Glutamatergic neuron (in vitro differentiated cells): ENCODE measurements around the gene UBE2E1. TPM values are rescaled to one million over a fixed set of nuclear protein-coding genes. Genes with fewer than 3 reads are reported as not detected.
"Not testable (repeated sequence)": the region's sequence is repeated elsewhere in the genome, so short reads cannot be mapped to it uniquely, and the experiment has no call there.

Experiments
- DNase-seq: peaks from one replicate; pipeline ENCODE4 v3.0.0; 2022
- H3K27ac Mint-ChIP-seq: one replicate; pipeline ENCODE4 v1.8.0; 2020; ENCODE audit warnings: mild to moderate bottlenecking, mixed read lengths, inconsistent platforms; ENCODE audit not compliant: unreplicated experiment
- H3K27me3 Mint-ChIP-seq: one replicate; pipeline ENCODE4 v1.8.0; 2020; ENCODE audit warnings: mild to moderate bottlenecking, moderate library complexity, mixed read lengths, inconsistent platforms; ENCODE audit not compliant: unreplicated experiment
- H3K36me3 Mint-ChIP-seq: one replicate; pipeline ENCODE4 v1.8.0; 2020; ENCODE audit warnings: mild to moderate bottlenecking, mixed read lengths, inconsistent platforms; ENCODE audit not compliant: unreplicated experiment
- H3K4me1 Mint-ChIP-seq: one replicate; pipeline ENCODE4 v1.8.0; 2020; ENCODE audit warnings: mild to moderate bottlenecking, low read depth, mixed read lengths, inconsistent platforms; ENCODE audit not compliant: unreplicated experiment
- H3K4me3 Mint-ChIP-seq: one replicate; pipeline ENCODE4 v1.8.0; 2020; ENCODE audit warnings: mild to moderate bottlenecking, mixed read lengths, inconsistent platforms; ENCODE audit not compliant: unreplicated experiment
- H3K9me3 Mint-ChIP-seq: one replicate; pipeline ENCODE4 v1.8.0; 2020; ENCODE audit warnings: mild to moderate bottlenecking, moderate library complexity, mixed read lengths, inconsistent platforms; ENCODE audit not compliant: unreplicated experiment
- total RNA-seq: library from RNA; stranded (reverse); fragmentation: NEBNext Ultra II Directional; extraction: Animal tissue kit (Norgen Biotek cat#: 25700); gene quantifications from one replicate; pipeline ENCODE4 v1.2.1, GENCODE V29; 2021; ENCODE audit not compliant: unreplicated experiment
- TF ChIP-seq, protein P1 (sequence below): fragments of 200-600 bp; sonication (generic); IDR thresholded peaks from one replicate; pipeline ENCODE4 v1.5.0; 2021; ENCODE audit not compliant: partially characterized antibody, unreplicated experiment

UBE2E1 gene
- total RNA-seq, 1 donor from 2014 or later: 74.2 TPM

DNA sequence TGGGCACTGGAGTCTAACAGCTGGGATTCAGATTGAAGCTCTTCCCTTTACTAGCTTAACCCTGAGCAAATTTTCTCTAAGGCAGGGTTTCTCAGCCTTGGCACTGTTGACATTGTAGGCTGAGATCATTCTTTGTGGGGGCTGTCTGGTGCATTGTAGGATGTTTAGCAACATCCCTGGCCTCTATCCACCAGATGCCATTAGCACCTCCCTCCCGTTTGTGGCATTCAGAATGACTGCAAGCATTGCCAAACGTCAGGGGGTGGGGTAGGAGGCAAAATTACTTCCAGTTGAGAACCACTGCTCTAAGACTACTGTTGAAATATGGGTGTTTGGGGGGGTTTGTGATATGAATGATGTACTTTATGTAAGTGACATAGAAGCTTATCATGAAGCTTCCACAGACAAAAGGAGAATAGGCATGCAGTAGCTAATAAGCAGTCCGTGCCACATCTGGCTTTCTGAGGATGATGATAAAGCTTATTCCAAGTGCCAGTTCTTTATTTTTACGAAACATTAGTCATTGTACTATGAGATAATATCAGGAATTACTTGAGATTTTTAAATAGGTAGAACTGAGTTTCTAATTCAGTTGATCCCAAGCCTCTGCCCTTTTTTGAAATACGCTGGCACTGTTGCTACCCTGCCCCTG lies 71.7 kb downstream of the UBE2E1 start:
- Mint-ChIP-seq H3K36me3 (peaks cover 6% of the 10 kb centered on the region), H3K27me3 (peaks cover 1% of the 10 kb centered on the region), H3K27ac (no peak overlapping the region), H3K9me3 (peaks cover 2% of the 10 kb centered on the region), H3K4me3 (no peak overlapping the region), H3K4me1 (peaks cover 9% of the 10 kb centered on the region)
- TF ChIP-seq, protein P1, sequence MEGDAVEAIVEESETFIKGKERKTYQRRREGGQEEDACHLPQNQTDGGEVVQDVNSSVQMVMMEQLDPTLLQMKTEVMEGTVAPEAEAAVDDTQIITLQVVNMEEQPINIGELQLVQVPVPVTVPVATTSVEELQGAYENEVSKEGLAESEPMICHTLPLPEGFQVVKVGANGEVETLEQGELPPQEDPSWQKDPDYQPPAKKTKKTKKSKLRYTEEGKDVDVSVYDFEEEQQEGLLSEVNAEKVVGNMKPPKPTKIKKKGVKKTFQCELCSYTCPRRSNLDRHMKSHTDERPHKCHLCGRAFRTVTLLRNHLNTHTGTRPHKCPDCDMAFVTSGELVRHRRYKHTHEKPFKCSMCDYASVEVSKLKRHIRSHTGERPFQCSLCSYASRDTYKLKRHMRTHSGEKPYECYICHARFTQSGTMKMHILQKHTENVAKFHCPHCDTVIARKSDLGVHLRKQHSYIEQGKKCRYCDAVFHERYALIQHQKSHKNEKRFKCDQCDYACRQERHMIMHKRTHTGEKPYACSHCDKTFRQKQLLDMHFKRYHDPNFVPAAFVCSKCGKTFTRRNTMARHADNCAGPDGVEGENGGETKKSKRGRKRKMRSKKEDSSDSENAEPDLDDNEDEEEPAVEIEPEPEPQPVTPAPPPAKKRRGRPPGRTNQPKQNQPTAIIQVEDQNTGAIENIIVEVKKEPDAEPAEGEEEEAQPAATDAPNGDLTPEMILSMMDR: no peak
- DNase-seq: no peak

DNA sequence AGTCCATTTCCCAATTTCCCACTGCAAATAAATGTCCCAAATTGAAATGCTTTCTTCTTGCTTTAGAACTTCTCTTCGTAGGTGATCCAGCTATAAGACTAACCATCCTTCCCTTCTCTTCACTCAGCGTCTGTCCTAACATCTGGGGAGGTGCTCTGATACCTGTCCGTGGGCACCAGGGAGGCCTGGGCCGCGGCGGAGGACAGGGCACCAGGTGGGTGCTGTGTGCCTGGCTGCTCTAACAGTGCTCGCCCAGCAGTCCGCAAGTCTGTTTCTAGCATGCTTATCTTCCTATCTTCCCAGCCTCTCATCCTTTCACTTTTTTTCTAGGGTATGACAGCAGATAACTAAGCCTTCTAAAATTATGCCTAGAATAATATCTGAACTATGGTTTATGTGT lies 73.7 kb downstream of the UBE2E1 start:
- H3K4me3 Mint-ChIP-seq: no peak overlapping the region
- H3K27me3 Mint-ChIP-seq: peaks cover 1% of the 10 kb centered on the region
- H3K27ac Mint-ChIP-seq: no peak overlapping the region
- H3K9me3 Mint-ChIP-seq: peaks cover 2% of the 10 kb centered on the region
- peaks cover 9% of the 10 kb centered on the region for H3K4me1 Mint-ChIP-seq
- DNase-seq: no peak
- H3K36me3 Mint-ChIP-seq: peaks cover 6% of the 10 kb centered on the region
- TF ChIP-seq, protein P1: no peak

DNA sequence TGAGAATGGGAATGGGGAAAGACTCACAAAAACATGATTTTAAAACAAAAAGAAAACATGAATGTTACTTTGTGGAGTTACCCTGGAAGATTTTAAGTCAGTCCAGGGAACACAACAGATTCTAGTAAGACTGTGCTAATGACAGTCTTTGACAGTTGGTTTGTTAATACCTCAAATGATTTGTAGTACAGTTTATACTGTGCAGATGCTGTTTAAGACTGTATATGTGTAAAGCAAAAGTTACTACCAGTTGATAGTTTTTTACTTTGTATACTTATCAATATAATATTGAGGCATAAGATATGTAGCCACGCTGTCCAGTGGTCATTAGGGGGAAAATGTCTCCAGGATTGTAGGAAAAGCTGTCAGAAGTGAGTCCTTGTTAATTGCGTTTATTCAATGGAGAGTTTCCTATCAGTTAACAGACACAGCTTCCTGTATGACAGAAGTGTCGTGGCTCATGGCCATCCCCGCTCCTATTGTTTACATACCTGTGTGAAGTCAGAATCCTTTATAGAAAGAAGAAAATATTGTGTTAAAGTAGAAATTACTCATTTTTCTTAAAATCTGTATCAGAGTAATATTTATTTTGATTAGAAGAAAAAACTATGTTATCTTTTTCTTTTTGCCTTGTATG lies 75.1 kb downstream of the UBE2E1 start:
- Mint-ChIP-seq H3K4me3 (no peak overlapping the region), H3K36me3 (peaks cover 6% of the 10 kb centered on the region), H3K9me3 (peaks cover 1% of the 10 kb centered on the region), H3K4me1 (peaks cover 9% of the 10 kb centered on the region), H3K27ac (no peak overlapping the region), H3K27me3 (peaks cover 1% of the 10 kb centered on the region)
- TF ChIP-seq, protein P1: no peak
- no peak for DNase-seq

- not testable (repeated sequence) for H3K27ac Mint-ChIP-seq, H3K36me3 Mint-ChIP-seq, H3K4me1 Mint-ChIP-seq
Measured at GRCh38 chr3:23881993-23882392, 76.2 kb downstream of the UBE2E1 start.

GRCh38 chr3:23882487-23882918 lies 76.7 kb downstream of the UBE2E1 start:
- TF ChIP-seq, protein P1: no peak
- no peak for DNase-seq
- Mint-ChIP-seq H3K4me1 (no peaks in the 10 kb centered on the region), H3K27me3 (peaks cover 1% of the 10 kb centered on the region), H3K27ac (no peak overlapping the region), H3K4me3 (no peak overlapping the region), H3K36me3 (peaks cover 6% of the 10 kb centered on the region), H3K9me3 (no peaks in the 10 kb centered on the region)

More at GRCh38 chr3:23881993-23882392, 76.2 kb downstream of the UBE2E1 start:
- DNase-seq, H3K9me3 Mint-ChIP-seq, H3K27me3 Mint-ChIP-seq, H3K4me3 Mint-ChIP-seq: not testable (repeated sequence)
